Measurements from ENCODE around the gene CACNB2.

Gene CACNB2

DNA sequence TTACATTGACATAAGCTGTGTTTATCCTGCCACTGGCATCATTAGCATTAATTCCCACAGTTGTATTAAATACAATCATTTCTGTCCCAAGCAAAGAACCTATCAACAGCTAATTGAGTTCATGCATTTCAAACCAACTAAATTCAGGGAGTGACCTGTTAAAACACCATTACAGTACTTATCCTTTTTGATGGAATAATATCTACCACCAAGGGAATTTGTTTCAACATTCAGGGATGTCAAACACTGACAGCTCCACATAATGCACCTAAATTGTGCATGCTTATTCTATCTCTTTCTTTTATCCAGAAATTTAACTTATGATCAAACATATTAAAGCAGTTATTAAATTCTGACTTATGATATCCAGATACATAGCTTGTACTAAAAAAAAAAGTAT, 374.3 kb downstream of the CACNB2 start:
- Histone ChIP-seq H3K9me3 (ENCODE audit: control insufficient read depth, insufficient read depth, low read length) (no peaks in the 10 kb centered on the region), H3K4me1 (ENCODE audit: insufficient read depth, low read length) (no peaks in the 10 kb centered on the region), H3K9ac (ENCODE audit: low read depth, low read length) (no peak overlapping the region), H3K36me3 (ENCODE audit: insufficient read depth, low read length) (no peaks in the 10 kb centered on the region)

DNA sequence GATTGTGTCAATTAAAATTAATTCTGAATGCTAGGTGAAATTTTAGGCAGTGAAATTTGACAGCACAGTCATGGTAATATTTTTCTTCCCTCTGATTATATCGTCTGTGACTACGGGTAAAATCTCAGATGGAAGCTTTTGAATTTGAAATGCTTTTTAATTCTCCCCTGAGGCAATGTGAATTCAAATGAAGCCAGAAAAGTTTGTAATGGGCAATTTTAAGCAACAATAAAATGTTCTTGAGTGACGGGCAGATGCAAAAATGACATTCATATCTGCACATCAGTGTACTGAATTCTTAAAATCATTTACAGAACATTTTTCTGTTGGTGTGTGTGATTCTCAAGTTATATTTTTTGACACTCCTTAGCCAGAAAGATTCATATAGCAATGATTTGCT, 376.6 kb downstream of the CACNB2 start:
- Histone ChIP-seq H3K36me3 (ENCODE audit: insufficient read depth, low read length) (no peaks in the 10 kb centered on the region), H3K4me1 (ENCODE audit: insufficient read depth, low read length) (no peaks in the 10 kb centered on the region), H3K9ac (ENCODE audit: low read depth, low read length) (no peak overlapping the region), H3K9me3 (ENCODE audit: control insufficient read depth, insufficient read depth, low read length) (peaks cover 2% of the 10 kb centered on the region; the same call in 1 of the 2 replicates)

DNA sequence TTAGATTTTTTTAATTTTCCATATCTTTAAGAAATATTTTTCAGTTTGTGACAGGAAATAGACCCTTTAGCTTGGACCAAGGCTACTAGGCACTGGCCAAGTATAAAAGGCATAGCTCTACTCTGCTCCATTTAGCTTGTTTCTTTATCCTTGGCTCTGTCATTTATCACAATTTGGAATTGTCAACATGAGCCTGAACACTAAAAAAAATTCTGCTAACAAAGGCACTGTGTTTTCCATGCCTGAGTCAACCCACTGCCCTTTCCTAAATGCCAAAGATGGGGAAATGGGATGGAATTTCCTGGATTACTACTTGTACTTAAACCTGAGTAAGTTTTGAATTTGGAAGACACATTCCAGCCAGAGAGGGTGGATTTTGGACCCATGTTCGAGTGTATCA, 382.8 kb downstream of the CACNB2 start:
- Histone ChIP-seq H3K4me1 (ENCODE audit: insufficient read depth, low read length) (no peaks in the 10 kb centered on the region), H3K36me3 (ENCODE audit: insufficient read depth, low read length) (no peaks in the 10 kb centered on the region), H3K9me3 (ENCODE audit: control insufficient read depth, insufficient read depth, low read length) (peaks cover 2% of the 10 kb centered on the region; the same call in 1 of the 2 replicates), H3K9ac (ENCODE audit: low read depth, low read length) (no peak overlapping the region)

DNA sequence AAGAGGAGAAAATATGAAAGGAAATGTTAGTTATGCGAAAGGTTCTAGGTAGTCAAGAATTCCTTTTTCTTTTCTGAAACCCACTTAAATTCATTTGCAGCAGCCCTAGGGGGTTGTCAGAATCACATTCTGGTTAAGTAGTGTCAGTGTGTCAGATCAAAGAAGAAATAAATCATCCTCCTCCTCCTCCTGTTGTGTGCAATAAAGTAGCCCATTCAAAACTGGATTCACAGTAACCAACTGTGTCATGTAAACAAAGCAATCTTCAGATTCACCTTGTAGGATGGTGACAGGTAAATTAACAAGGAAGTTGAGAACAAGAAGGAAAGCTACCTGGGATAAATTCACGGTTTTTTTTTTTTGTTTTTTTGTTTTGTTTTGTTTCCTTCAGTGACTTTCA, 383.6 kb downstream of the CACNB2 start:
- H3K9ac ChIP-seq (ENCODE audit: low read depth, low read length), result no peak overlapping the region
- no peaks in the 10 kb centered on the region for H3K4me1 ChIP-seq (ENCODE audit: insufficient read depth, low read length)
- peaks cover 2% of the 10 kb centered on the region for H3K9me3 ChIP-seq (ENCODE audit: control insufficient read depth, insufficient read depth, low read length)
- H3K36me3 ChIP-seq (ENCODE audit: insufficient read depth, low read length), result no peaks in the 10 kb centered on the region

DNA sequence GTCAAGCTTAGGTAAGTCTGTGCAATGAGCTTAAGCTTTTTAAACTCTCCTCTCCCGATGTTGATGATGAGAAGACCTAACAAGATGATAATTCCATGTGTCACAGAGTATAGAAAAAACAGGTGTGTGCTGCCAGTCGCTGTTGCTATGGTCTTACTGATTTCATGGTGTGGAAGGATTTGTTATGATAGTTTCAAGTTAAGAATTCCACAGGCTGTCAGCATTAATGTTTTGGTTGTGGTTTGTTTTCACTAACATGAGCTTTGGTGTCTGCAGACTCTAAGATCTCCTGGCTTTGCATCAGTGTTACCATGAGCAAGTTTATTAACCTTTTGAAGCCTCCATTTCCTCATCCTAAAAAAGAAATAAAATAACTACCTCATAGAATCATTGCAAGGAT, 387.5 kb downstream of the CACNB2 start:
- Histone ChIP-seq H3K4me1 (ENCODE audit: insufficient read depth, low read length) (no peaks in the 10 kb centered on the region), H3K9ac (ENCODE audit: low read depth, low read length) (no peak overlapping the region), H3K36me3 (ENCODE audit: insufficient read depth, low read length) (no peaks in the 10 kb centered on the region), H3K9me3 (ENCODE audit: control insufficient read depth, insufficient read depth, low read length) (peaks cover 4% of the 10 kb centered on the region; the same call in 1 of the 2 replicates)

DNA sequence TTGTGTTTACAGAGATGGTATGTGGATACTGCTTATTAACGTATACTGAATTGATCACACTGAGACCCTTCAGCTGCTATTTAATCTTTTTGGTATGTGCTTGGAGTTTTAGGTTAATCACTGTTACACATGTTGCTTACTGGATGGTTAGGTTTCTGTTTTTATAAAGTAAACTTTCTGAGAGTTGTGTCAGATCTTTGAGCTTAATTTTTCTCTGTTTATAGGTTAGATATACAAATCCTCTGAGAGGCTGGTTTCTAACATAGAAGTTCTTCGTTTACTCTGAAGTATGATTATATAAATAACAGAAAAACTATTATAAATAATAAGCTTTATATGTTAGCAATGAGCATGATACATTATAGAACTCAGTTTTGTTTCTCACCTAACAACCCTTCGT, 388.1 kb downstream of the CACNB2 start:
- no peaks in the 10 kb centered on the region for H3K36me3 ChIP-seq (ENCODE audit: insufficient read depth, low read length)
- no peaks in the 10 kb centered on the region for H3K4me1 ChIP-seq (ENCODE audit: insufficient read depth, low read length)
- H3K9ac ChIP-seq (ENCODE audit: low read depth, low read length), result no peak overlapping the region
- H3K9me3 ChIP-seq (ENCODE audit: control insufficient read depth, insufficient read depth, low read length), result peaks cover 4% of the 10 kb centered on the region; the same call in 1 of the 2 replicates

DNA sequence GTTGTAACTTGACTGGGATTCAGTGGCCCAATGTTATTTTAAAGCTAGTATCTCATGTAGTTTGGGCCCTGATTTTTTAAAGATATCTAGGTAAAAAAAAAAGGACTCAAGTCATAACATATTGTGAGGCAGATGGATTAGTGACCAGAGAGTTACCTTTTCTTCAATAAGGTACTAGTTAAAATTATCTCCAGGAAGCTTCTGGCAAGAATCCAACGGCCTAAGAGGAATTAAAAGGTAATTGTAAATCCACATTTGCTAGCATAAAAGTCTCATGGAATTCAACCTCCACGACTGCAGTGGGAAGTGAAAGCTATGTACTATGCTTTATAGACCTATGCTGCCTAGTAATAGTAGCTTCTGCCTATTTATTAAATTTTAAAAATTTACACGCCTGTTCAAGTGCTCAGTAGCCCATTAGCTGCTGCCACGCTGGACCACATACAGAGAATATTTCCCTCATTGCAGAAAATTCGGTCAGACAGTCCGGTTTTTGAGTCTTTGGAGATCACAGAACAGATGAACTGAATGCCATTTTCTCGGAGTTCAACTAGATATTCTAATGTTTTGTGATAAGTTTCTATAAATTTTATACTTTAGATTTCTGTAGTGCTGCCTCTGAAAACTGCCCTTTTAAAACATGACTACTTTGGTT, 392.8 kb downstream of the CACNB2 start:
- Histone ChIP-seq H3K4me1 (ENCODE audit: insufficient read depth, low read length) (no peaks in the 10 kb centered on the region), H3K9ac (ENCODE audit: low read depth, low read length) (no peak overlapping the region), H3K36me3 (ENCODE audit: insufficient read depth, low read length) (peaks cover 4% of the 10 kb centered on the region; the same call in 1 of the 2 replicates), H3K9me3 (ENCODE audit: control insufficient read depth, insufficient read depth, low read length) (peaks cover 4% of the 10 kb centered on the region; the same call in 1 of the 2 replicates)

DNA sequence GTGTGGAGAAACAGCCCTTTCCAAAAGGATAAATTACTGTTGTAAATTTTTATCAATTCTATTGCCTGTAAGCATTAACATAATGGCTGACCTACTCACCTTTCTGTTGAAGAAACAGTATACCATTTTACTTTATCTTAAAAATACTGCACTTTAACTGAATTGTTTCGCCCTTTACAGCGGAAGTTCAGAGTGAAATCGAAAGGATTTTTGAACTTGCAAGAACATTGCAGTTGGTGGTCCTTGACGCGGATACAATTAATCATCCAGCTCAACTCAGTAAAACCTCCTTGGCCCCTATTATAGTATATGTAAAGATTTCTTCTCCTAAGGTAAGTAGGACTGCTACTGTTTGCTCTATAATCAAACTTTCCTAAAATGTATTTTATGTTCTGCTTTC, 393.7 kb downstream of the CACNB2 start:
- H3K4me1 ChIP-seq (ENCODE audit: insufficient read depth, low read length), result no peaks in the 10 kb centered on the region
- no peak overlapping the region for H3K9ac ChIP-seq (ENCODE audit: low read depth, low read length)
- 0 out of 2 replicates have a peak, but pooled peaks cover 4% of the 10 kb centered on the region for H3K9me3 ChIP-seq (ENCODE audit: control insufficient read depth, insufficient read depth, low read length)
- peaks cover 4% of the 10 kb centered on the region; the same call in 1 of the 2 replicates for H3K36me3 ChIP-seq (ENCODE audit: insufficient read depth, low read length)

DNA sequence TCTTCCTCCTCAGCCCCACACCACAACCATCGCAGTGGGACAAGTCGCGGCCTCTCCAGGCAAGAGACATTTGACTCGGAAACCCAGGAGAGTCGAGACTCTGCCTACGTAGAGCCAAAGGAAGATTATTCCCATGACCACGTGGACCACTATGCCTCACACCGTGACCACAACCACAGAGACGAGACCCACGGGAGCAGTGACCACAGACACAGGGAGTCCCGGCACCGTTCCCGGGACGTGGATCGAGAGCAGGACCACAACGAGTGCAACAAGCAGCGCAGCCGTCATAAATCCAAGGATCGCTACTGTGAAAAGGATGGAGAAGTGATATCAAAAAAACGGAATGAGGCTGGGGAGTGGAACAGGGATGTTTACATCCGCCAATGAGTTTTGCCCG, 399.1 kb downstream of the CACNB2 start:
- no peaks in the 10 kb centered on the region for H3K4me1 ChIP-seq (ENCODE audit: insufficient read depth, low read length)
- H3K9me3 ChIP-seq (ENCODE audit: control insufficient read depth, insufficient read depth, low read length), result no peaks in the 10 kb centered on the region
- peaks cover 11% of the 10 kb centered on the region for H3K36me3 ChIP-seq (ENCODE audit: insufficient read depth, low read length)
- H3K9ac ChIP-seq (ENCODE audit: low read depth, low read length), result no peak overlapping the region

DNA sequence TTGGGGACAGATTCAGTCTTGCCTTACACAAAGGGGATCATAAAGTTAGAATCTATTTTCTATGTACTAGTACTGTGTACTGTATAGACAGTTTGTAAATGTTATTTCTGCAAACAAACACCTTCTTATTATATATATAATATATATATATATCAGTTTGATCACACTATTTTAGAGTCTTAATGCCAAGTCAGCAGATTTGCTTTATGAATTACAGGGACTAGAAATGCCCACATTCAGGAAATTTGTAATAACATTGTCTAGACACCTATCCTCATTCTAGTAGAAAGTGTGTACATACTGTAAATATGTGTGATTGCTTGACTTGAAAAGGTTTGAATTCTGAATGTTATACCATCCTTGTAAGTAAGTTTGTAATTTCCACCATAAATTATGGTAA, 400.0 kb downstream of the CACNB2 start:
- Histone ChIP-seq H3K4me1 (ENCODE audit: insufficient read depth, low read length) (no peaks in the 10 kb centered on the region), H3K9me3 (ENCODE audit: control insufficient read depth, insufficient read depth, low read length) (no peaks in the 10 kb centered on the region), H3K36me3 (ENCODE audit: insufficient read depth, low read length) (peaks cover 11% of the 10 kb centered on the region), H3K9ac (ENCODE audit: low read depth, low read length) (no peak overlapping the region)

DNA sequence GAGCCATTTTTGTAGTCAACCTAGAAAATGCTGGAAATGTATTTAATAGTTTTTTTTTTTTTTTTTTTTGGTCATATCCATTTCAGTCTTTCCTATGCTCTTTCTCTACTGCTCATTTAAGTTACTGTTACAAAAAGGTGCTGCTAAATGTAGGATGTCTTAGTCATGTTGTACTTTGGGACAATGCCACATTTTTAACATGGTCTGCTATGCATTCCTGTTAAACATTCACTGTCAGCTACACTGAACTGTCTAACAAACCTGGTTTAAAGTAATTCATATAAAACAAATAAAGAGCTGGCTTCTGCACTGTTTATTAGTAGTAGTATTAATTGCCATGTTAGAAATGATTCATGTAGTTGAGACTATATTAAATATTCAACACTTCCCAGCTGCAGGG, 402.6 kb downstream of the CACNB2 start:
- Histone ChIP-seq H3K4me1 (ENCODE audit: insufficient read depth, low read length) (no peaks in the 10 kb centered on the region), H3K9ac (ENCODE audit: low read depth, low read length) (no peak overlapping the region), H3K9me3 (ENCODE audit: control insufficient read depth, insufficient read depth, low read length) (no peaks in the 10 kb centered on the region), H3K36me3 (ENCODE audit: insufficient read depth, low read length) (peaks cover 7% of the 10 kb centered on the region)

DNA sequence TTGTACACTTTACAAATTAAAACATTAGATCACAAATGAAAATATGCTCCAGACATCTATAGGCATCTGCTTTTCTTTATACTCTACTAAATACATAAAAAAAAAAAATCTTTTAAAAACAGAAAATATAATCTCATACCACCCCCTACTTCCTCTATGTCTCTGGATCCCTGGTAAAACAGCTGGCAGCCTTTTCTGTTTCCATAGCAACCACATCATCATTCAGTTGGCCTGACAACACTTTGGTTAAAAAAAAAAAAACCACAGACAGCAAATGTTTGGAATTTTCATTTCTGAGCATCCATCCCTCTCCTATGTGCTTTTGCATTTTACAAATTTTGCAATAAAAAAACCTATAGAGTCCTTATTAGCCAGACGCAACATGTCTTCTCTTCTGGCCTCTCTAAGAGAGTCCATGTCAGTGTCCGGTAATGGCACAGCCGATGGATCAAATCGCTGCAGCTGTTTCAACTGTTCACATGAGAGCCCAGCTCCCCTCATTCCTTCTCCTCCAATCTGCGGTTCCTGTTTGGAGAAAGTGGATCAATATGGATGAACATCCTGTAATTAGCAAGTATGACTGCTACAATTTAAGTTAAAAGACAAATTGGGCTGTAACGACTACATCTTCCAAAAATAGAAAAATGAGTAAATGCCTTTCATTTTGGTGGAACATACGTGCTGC, 405.5 kb downstream of the CACNB2 start:
- no peak overlapping the region for H3K9ac ChIP-seq (ENCODE audit: low read depth, low read length)
- no peaks in the 10 kb centered on the region for H3K9me3 ChIP-seq (ENCODE audit: control insufficient read depth, insufficient read depth, low read length)
- H3K4me1 ChIP-seq (ENCODE audit: insufficient read depth, low read length), result no peaks in the 10 kb centered on the region
- no peaks in the 10 kb centered on the region for H3K36me3 ChIP-seq (ENCODE audit: insufficient read depth, low read length)

DNA sequence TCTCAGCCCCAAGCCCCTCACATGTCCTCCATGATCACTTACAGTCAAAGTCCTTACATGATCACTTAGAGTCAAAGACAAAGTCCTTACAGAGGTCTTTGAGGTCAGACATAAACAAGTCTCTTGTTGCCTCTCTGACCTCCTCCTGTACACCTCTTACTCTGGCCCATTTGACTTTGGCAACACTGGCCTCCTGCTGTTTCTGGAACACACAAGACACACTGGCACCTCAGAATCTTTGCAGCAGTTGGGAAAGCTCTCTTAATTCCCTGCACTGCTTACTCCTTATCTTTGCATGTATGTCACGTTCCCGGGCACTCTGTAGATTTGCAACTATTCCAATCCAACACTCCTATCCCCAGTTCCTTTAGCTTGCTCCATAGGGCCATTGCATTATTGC, 408.9 kb downstream of the CACNB2 start:
- Histone ChIP-seq H3K36me3 (ENCODE audit: insufficient read depth, low read length) (no peaks in the 10 kb centered on the region; the same call in 1 of the 2 replicates), H3K9ac (ENCODE audit: low read depth, low read length) (no peak overlapping the region), H3K4me1 (ENCODE audit: insufficient read depth, low read length) (no peaks in the 10 kb centered on the region), H3K9me3 (ENCODE audit: control insufficient read depth, insufficient read depth, low read length) (peaks cover 10% of the 10 kb centered on the region)

DNA sequence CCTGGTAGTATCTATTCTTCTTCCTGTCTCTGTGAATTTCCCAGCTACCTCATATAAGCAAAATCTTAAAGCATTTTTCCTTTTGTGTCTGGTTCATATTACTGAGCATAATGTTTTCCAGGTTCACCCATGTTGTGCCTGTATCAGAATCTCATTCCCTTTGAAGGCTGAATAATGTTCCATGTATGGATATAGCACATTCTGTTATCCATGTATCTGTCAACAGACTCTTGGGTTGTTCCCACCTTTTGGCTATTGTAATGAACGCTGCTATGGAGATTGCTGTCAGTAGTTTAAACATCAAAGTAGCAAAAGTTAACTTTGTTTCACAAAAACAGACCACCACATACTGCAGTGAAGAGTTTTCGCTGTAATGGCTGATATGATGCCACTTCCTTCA, 411.2 kb downstream of the CACNB2 start:
- Histone ChIP-seq H3K4me1 (ENCODE audit: insufficient read depth, low read length) (no peaks in the 10 kb centered on the region), H3K36me3 (ENCODE audit: insufficient read depth, low read length) (no peaks in the 10 kb centered on the region; the same call in 1 of the 2 replicates), H3K9me3 (ENCODE audit: control insufficient read depth, insufficient read depth, low read length) (peaks cover 10% of the 10 kb centered on the region), H3K9ac (ENCODE audit: low read depth, low read length) (no peak overlapping the region)

DNA sequence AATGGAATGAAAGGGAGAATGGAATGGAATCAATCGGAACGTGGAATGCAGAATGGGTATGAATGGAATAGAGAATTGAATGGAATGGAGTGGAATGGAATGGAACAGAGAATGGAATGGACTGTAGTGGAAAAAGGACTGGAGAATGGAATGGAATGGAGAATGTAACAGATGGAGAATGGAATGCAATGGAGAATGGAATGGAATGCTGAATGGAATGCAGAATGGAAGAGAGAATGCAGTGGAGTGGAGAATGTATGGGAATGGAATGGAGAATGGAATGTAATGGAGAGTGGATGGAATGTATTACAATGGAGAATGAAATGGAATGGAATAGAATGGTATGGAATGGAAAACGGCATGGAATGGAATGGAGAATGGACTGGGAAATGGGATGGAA, 414.3 kb downstream of the CACNB2 start:
- peaks cover 28% of the 10 kb centered on the region for H3K9me3 ChIP-seq (ENCODE audit: control insufficient read depth, insufficient read depth, low read length)
- H3K9ac ChIP-seq (ENCODE audit: low read depth, low read length), result no peak overlapping the region
- no peaks in the 10 kb centered on the region for H3K4me1 ChIP-seq (ENCODE audit: insufficient read depth, low read length)
- H3K36me3 ChIP-seq (ENCODE audit: insufficient read depth, low read length), result peaks cover 3% of the 10 kb centered on the region; the same call in 1 of the 2 replicates

All from ES-I3 (cell line).